Nephron progenitor cell (in vitro differentiated cells): Measurements from ENCODE around the gene RTL1.

ENCODE experiments used
- DNase-seq: peaks from one replicate; pipeline ENCODE4 v3.0.0; 2021
- H3K27ac Mint-ChIP-seq: 2 replicates; pipeline ENCODE4 v1.8.0; 2021; ENCODE audit warnings: mild to moderate bottlenecking, moderate library complexity, mixed read lengths
- H3K27me3 Mint-ChIP-seq: 2 replicates; pipeline ENCODE4 v1.8.0; 2021; ENCODE audit warnings: mild to moderate bottlenecking, low read depth, mixed read lengths; ENCODE audit not compliant: poor library complexity
- H3K36me3 Mint-ChIP-seq: 2 replicates; pipeline ENCODE4 v1.8.0; 2021; ENCODE audit warnings: low read depth, mixed read lengths
- H3K4me1 Mint-ChIP-seq: 2 replicates; pipeline ENCODE4 v1.8.0; 2021; ENCODE audit warnings: mixed read lengths
- H3K4me3 Mint-ChIP-seq: 2 replicates; pipeline ENCODE4 v1.8.0; 2021; ENCODE audit warnings: mild to moderate bottlenecking, moderate library complexity, mixed read lengths
- H3K9me3 Mint-ChIP-seq: 2 replicates; pipeline ENCODE4 v1.8.0; 2021; ENCODE audit warnings: mild to moderate bottlenecking, moderate library complexity, mixed read lengths
- CTCF ChIP-seq: fragments of 200-600 bp; sonication (generic); IDR thresholded peaks from 2 replicates; pipeline ENCODE4 v1.5.0; 2021; ENCODE audit warnings: antibody characterized with exemption

RTL1 gene

GRCh38 chr14:100867631-100868315 is 35.7 kb downstream of the RTL1 start:
- Mint-ChIP-seq H3K9me3 (peaks cover 2% of the 10 kb centered on the region), H3K36me3 (no peaks in the 10 kb centered on the region), H3K4me1 (peaks cover 7% of the 10 kb centered on the region), H3K27me3 (peaks cover 8% of the 10 kb centered on the region), H3K4me3 (no peak overlapping the region), H3K27ac (no peak overlapping the region)
- no peak for TF ChIP-seq CTCF
- no peak for DNase-seq

GRCh38 chr14:100866666-100867630 is 36.6 kb downstream of the RTL1 start:
- H3K4me3 Mint-ChIP-seq = no peak overlapping the region
- H3K4me1 Mint-ChIP-seq = peaks cover 4% of the 10 kb centered on the region
- H3K27me3 Mint-ChIP-seq = peaks cover 12% of the 10 kb centered on the region
- DNase-seq = no peak
- no peak for TF ChIP-seq CTCF
- H3K27ac Mint-ChIP-seq = no peak overlapping the region
- no peaks in the 10 kb centered on the region for H3K36me3 Mint-ChIP-seq
- no peaks in the 10 kb centered on the region for H3K9me3 Mint-ChIP-seq

DNA sequence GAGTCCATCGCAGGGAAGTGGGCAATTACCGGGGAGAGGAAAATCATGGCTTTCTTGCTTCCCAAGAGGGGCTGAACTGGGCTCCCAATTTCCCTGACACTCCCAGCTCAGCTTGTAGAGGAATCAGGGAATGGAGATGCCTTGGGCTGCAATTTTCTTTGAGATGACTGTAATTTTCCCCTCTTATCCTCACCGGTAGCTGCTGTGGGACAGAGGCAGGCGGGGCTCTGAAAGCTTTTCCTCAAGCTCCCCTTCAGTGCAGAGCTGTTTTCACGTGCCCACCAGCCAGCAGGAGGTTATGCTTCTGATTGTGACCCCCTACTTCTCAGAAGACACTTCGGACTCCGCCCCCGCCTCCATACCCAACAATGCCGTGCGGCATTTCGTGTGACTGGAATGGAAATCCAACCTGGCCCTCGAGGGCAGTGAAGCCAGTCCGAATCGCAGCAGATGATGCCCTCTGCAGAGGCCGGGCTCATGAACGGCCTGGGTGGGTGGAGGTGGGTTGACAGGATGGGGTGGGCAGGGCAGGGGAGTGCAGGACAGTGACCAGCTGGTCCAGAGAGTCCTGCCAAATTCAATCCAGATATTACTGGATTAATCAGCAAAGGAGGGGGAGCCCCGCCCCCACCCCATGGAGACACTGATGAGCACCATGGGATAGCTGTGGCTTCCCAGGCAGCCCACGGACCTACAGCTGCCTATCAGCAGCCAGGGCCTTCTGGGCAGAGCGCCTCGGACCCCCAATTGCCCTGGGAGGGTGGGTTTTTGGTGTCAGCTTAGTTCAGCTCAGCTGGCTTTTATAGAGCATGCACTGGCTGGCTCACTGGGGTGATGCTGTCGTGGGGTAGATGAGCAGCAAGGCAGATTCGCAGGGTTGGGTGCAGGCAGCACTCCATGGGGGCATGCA is 37.6 kb downstream of the RTL1 start:
- no peak overlapping the region for H3K27ac Mint-ChIP-seq
- no peak for DNase-seq
- H3K4me1 Mint-ChIP-seq = peaks cover 8% of the 10 kb centered on the region
- TF ChIP-seq CTCF = no peak
- no peak overlapping the region for H3K4me3 Mint-ChIP-seq
- H3K27me3 Mint-ChIP-seq = peaks cover 10% of the 10 kb centered on the region
- no peaks in the 10 kb centered on the region for H3K9me3 Mint-ChIP-seq
- H3K36me3 Mint-ChIP-seq = no peaks in the 10 kb centered on the region

DNA sequence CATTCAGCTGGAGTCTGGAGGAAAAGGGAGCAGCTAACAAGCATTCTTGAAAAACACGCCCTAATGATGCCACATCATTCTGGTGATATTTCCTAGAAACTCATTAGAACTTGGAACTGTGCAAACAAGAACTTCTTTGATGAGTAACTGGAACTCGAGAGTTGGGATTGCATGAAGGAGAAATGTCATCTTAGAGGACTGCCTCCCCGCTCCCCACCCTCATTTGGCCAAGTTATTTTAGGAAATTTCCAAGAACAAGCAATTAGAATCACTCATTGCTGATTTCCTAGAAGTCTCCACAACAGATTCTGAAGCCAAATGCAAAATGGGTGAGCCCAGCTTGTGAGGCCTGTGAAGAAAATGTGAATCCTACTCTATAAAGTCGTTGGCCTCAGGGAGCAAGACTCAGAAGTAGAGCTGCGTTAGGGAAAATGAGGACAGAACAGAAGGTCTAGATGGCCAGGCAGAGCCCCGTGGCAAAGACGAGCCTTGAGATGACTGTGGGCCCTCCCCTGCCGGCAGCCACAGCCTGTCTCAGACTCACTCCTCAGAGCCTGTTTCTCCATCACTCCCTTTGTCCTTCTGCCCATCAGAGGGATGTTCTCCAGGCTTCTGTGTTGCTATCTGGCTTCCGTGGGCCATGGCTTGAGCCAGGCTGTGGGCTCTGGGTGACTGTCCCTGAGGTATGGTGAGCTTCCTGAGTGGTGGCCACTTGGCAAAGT is 38.4 kb downstream of the RTL1 start:
- Mint-ChIP-seq H3K27ac (no peak overlapping the region), H3K36me3 (no peaks in the 10 kb centered on the region), H3K4me3 (no peak overlapping the region), H3K4me1 (peaks cover 16% of the 10 kb centered on the region), H3K9me3 (no peaks in the 10 kb centered on the region), H3K27me3 (peaks cover 13% of the 10 kb centered on the region)
- no peak for DNase-seq
- TF ChIP-seq CTCF = no peak

- Mint-ChIP-seq H3K4me3 (no peak overlapping the region), H3K27ac (no peak overlapping the region), H3K9me3 (no peaks in the 10 kb centered on the region), H3K27me3 (peaks cover 17% of the 10 kb centered on the region), H3K4me1 (peaks cover 22% of the 10 kb centered on the region), H3K36me3 (no peaks in the 10 kb centered on the region)
- no peak for TF ChIP-seq CTCF
- no peak for DNase-seq
These were observed 39.3 kb downstream of the RTL1 start for GRCh38 chr14:100864206-100864605.
